Mucosa of descending colon (tissue), 3 donors: Measurements from ENCODE around the gene GH1. TPM values are rescaled to one million over a fixed set of nuclear protein-coding genes. Genes with fewer than 3 reads are reported as not detected.
"Not testable (repeated sequence)": the region's sequence is repeated elsewhere in the genome, so short reads cannot be mapped to it uniquely, and the experiment has no call there.

ENCODE experiments used
- ATAC-seq: fragments of 200-7000 bp; cut with Tn5 transposase; one replicate; pipeline ENCODE4 v1.9.1; 2020; ENCODE audit warnings: mild to moderate bottlenecking, moderate library complexity
- DNase-seq, 3 donors: peaks; one replicate each; pipeline ENCODE4 v3.0.0-alpha.2; 2020
- H3K36me3 ChIP-seq: fragments of 200-600 bp; one replicate; pipeline ENCODE4 v1.8.0; 2021; ENCODE audit warnings: low read depth, mild to moderate bottlenecking
- H3K4me1 ChIP-seq: fragments of 200-600 bp; one replicate; pipeline ENCODE4 v1.8.0; 2021; ENCODE audit warnings: low read depth, mild to moderate bottlenecking
- H3K4me3 ChIP-seq: fragments of 200-600 bp; one replicate; pipeline ENCODE4 v1.8.0; 2021; ENCODE audit warnings: mild to moderate bottlenecking
- H3K9me3 ChIP-seq: fragments of 200-600 bp; one replicate; pipeline ENCODE4 v1.8.0; 2021; ENCODE audit warnings: mild to moderate bottlenecking
- CTCF ChIP-seq: fragments of 200-600 bp; IDR thresholded peaks from one replicate; pipeline ENCODE4 v1.8.0; 2022; ENCODE audit warnings: antibody characterized with exemption, mild to moderate bottlenecking
- intact Hi-C, 2 donors: fragments of 100-400 bp; cut with DNase I in 1 of 2; cut with micrococcal nuclease in 1 of 2; formaldehyde crosslinking; loops; one replicate each; pipeline versions ENCODE4 v1.11.0 to v1.11.1; 2022; cut with DNase I, micrococcal nuclease
- total RNA-seq, 3 donors: library from RNA; stranded (reverse); fragmentation: NEBNext Ultra II Directional in 2 of 3; extraction: Animal tissue kit (Norgen Biotek cat#: 25700) in 2 of 3; gene quantifications; one replicate each; pipeline versions ENCODE4 v1.2.1 to v1.2.4, GENCODE V29; 2021 to 2023
- donor health status: DM: no; HTN: no; CAD: no; lungs with moderate emphysema.
- donor health status: DM: no; HTN: no; CAD: no.
- donor health status: DM: no; HTN: yes; CAD: no.

Gene GH1
- total RNA-seq, 3 donors from 2014 or later: not detected

DNA sequence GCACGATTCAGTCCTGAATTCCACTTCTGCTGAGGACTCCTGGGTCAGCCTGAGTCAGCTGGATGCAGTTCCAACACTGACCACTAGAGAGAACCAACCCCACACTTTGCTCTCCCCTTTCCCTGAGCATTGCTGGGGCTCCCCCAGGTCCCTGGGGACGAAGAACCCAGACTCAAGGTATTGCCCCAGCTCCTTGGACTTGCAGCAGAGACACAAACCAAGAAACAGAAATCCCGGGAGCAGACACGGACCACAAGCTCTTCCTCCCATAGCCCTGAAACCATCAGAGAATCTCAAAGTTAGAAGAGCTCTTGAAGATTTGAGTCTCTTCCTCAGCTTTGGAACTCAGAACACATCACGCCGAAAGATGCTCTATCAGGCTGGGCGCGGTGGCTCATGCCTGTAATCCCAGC, 678 bp upstream of the GH1 start:
- Histone ChIP-seq H3K4me3 (no peak overlapping the region), H3K4me1 (no peaks in the 10 kb centered on the region), H3K9me3 (no peaks in the 10 kb centered on the region), H3K36me3 (no peaks in the 10 kb centered on the region)
- peak; percentile 96 for TF ChIP-seq CTCF
- ATAC-seq: peak; percentile 88
- intact Hi-C loops: loop anchor here in 1 of 2 donors (10.0 kb wide), 1 partner anchor 215 kb away; the partner anchor contains the start of gene ERN1
- DNase-seq: peak in 2 of 3 donors; percentile 54 to 81

GRCh38 chr17:63918305-63918704, 334 bp downstream of the GH1 start:
- ATAC-seq (no peak), DNase-seq (peak in 1 of 3 donors; percentile 22)
- H3K36me3 ChIP-seq: no peaks in the 10 kb centered on the region
- TF ChIP-seq CTCF: no peak
- no peak overlapping the region for H3K4me3 ChIP-seq
- H3K9me3 ChIP-seq: no peaks in the 10 kb centered on the region
- H3K4me1 ChIP-seq: no peaks in the 10 kb centered on the region
- intact Hi-C loops: loop anchor here in 1 of 2 donors (10.0 kb wide), 1 partner anchor 216 kb away; the partner anchor contains the start of gene ERN1

DNA sequence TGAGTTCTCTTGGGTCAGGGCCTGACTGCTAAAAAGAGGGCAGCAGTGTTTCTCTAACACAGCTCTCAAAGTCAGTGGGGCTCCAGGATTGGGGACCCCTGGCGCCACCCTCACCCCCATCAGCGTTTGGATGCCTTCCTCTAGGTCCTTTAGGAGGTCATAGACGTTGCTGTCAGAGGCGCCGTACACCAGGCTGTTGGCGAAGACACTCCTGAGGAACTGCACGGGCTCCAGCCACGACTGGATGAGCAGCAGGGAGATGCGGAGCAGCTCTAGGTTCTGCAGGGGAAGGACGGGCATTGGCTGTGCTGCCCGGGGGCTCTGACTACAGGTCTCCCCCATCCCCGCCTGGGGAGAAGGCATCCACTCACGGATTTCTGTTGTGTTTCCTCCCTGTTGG, 993 bp downstream of the GH1 start:
- H3K4me1 ChIP-seq: no peaks in the 10 kb centered on the region
- intact Hi-C loops: loop anchor here in 1 of 2 donors (10.0 kb wide), 1 partner anchor 217 kb away; the partner anchor contains the start of gene ERN1
- H3K4me3 ChIP-seq: no peak overlapping the region
- no peaks in the 10 kb centered on the region for H3K9me3 ChIP-seq
- no peak for ATAC-seq
- TF ChIP-seq CTCF: no peak
- peak in 1 of 3 donors; percentile 38 for DNase-seq
- H3K36me3 ChIP-seq: no peaks in the 10 kb centered on the region

DNA sequence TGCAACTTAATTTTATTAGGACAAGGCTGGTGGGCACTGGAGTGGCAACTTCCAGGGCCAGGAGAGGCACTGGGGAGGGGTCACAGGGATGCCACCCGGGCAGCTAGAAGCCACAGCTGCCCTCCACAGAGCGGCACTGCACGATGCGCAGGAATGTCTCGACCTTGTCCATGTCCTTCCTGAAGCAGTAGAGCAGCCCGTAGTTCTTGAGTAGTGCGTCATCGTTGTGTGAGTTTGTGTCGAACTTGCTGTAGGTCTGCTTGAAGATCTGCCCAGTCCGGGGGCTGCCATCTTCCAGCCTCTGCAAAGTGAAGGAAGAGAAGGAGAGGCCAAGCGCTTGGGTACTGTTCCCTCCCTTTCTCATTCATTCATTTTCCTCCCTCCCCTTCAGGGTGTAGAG, 1.4 kb downstream of the GH1 start:
- H3K9me3 ChIP-seq, H3K36me3 ChIP-seq, ATAC-seq, H3K4me1 ChIP-seq, H3K4me3 ChIP-seq: not testable (repeated sequence)
- intact Hi-C loops: loop anchor here in 1 of 2 donors (10.0 kb wide), 1 partner anchor 218 kb away; the partner anchor contains the start of gene ERN1
- peak in 1 of 3 donors; percentile 4 for DNase-seq

- ATAC-seq (no peak), DNase-seq (peak in 1 of 3 donors; percentile 0)
- H3K4me3 ChIP-seq: no peak overlapping the region
- no peaks in the 10 kb centered on the region for H3K9me3 ChIP-seq
- no peaks in the 10 kb centered on the region for H3K4me1 ChIP-seq
- intact Hi-C loops: loop anchor here in 1 of 2 donors (10.0 kb wide), 1 partner anchor 218 kb away; the partner anchor contains the start of gene ERN1
- no peak for TF ChIP-seq CTCF
- H3K36me3 ChIP-seq: no peaks in the 10 kb centered on the region
Observed at GRCh38 chr17:63916566-63917185, 2.0 kb downstream of the GH1 start.

DNA sequence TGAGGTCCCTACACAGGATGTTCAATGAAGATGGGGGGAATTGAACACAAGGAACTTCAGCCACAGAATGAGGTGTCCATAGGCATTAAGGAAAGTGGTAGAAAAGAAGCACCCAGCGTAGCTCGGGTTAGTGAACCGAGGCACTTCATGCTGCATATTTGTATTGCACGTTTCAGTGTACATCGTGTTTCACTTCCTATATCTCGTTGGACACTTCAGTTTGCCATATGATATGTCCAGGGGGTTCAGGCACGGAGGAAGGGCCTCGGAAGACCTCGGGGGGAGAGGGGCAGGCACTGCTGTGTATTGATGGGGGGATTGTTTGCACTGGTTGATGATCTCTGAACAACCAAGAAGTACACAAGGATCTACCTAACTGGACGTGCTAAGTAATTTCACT, 2.9 kb downstream of the GH1 start:
- H3K4me1 ChIP-seq, H3K4me3 ChIP-seq, H3K9me3 ChIP-seq, H3K36me3 ChIP-seq: not testable (repeated sequence)
- intact Hi-C loops: loop anchor here in 1 of 2 donors (10.0 kb wide), 1 partner anchor 219 kb away; the partner anchor contains the start of gene ERN1
- DNase-seq: peak in 1 of 3 donors; percentile 2
- peak; percentile 14 for ATAC-seq
